Spleen (tissue), 11 donors: ENCODE data around the gene HOXC5. TPM values are rescaled to one million over a fixed set of nuclear protein-coding genes. Genes with fewer than 3 reads are reported as not detected.

Experiments used
- DNase-seq: peaks from one replicate; pipeline ENCODE4 v3.0.0-alpha.2; 2020
- H3K27ac ChIP-seq, 8 donors: fragments of 200-600 bp; sonication (generic) in 7 of 8; 1 replicate in 4 of 8; 2 replicates in 4 of 8; pipeline versions ENCODE4 v1.5.0 to v1.8.0; 2016 to 2021; ENCODE audit warnings: inconsistent platforms in 4 of 8, mild to moderate bottlenecking in 4 of 8, moderate library complexity in 1 of 8
- H3K27me3 ChIP-seq, 7 donors: fragments of 200-600 bp; sonication (generic) in 6 of 7; replicated peaks in 1 of 7; 1 replicate in 4 of 7; 2 replicates in 3 of 7; pipeline versions ENCODE4 v1.5.0 to v1.8.0; 2016 to 2021; ENCODE audit warnings: inconsistent platforms in 3 of 7, mild to moderate bottlenecking in 1 of 7
- H3K36me3 ChIP-seq, 6 donors: fragments of 200-600 bp; sonication (generic) in 5 of 6; 1 replicate in 4 of 6; 2 replicates in 2 of 6; pipeline versions ENCODE4 v1.5.0 to v1.8.0; 2016 to 2021; ENCODE audit warnings: inconsistent platforms in 2 of 6
- H3K4me1 ChIP-seq, 6 donors: fragments of 200-600 bp; sonication (generic) in 5 of 6; 1 replicate in 3 of 6; 2 replicates in 3 of 6; pipeline versions ENCODE4 v1.5.0 to v1.8.0; 2016 to 2021; ENCODE audit warnings: inconsistent platforms in 3 of 6
- H3K4me3 ChIP-seq, 8 donors: fragments of 200-600 bp; sonication (generic) in 7 of 8; 1 replicate in 4 of 8; 2 replicates in 4 of 8; pipeline versions ENCODE4 v1.5.0 to v1.8.0; 2016 to 2021; ENCODE audit warnings: inconsistent platforms in 4 of 8, mild to moderate bottlenecking in 4 of 8, moderate library complexity in 2 of 8
- H3K9me3 ChIP-seq, 8 donors: fragments of 200-600 bp; sonication (generic) in 7 of 8; 1 replicate in 4 of 8; 2 replicates in 4 of 8; pipeline versions ENCODE4 v1.5.0 to v1.8.0; 2016 to 2021; ENCODE audit warnings: inconsistent platforms in 4 of 8
- POLR2A ChIP-seq, 3 donors: fragments of 450-650 bp; IDR thresholded peaks; one replicate each; pipeline ENCODE4 v1.5.1; 2017; ENCODE audit warnings: antibody characterized with exemption in 3 of 3, mild to moderate bottlenecking in 1 of 3
- POLR2AphosphoS5 ChIP-seq, 3 donors: sonication (generic); formaldehyde crosslinking; IDR thresholded peaks; one replicate each; pipeline ENCODE4 v1.5.1; 2017; ENCODE audit warnings: antibody characterized with exemption in 3 of 3
- WGBS, 5 donors: extraction: QIAGEN DNeasy Blood & Tissue Kit in 3 of 5; methylation state at CpG; one replicate each; pipeline versions ENCODE4 v1.1.5 to v1.1.7; 2013 to 2018; 5-methylcytosine and 5-hydroxymethylcytosine counted together
- intact Hi-C: fragments of 100-400 bp; cut with DNase I; formaldehyde crosslinking; loops from one replicate; pipeline ENCODE4 v1.15.0; 2023; ENCODE audit warnings: low total_unique reads
- polyA plus RNA-seq, 3 donors: library from polyadenylated mRNA; stranded (reverse); fragments of 200-250 nt; gene quantifications; one replicate each; pipeline ENCODE4 v1.2.1, GENCODE V29; 2013
- total RNA-seq, 7 donors: library from RNA; depleted of rRNA in 3 of 7; stranded (reverse); fragments of >200 nt in 3 of 7; fragmentation: NEBNext Ultra II Directional in 4 of 7; extraction: Animal tissue kit (Norgen Biotek cat#: 25700) in 4 of 7; gene quantifications; one replicate each; pipeline versions ENCODE4 v1.1.0 to v1.2.1, GENCODE V29; 2016 to 2021
- TF ChIP-seq, protein P1 (sequence below), 11 experiments: fragments of 200-600 bp in 7 of 11; fragments of 450-650 bp in 4 of 11; sonication (generic) in 4 of 11; IDR thresholded peaks in 8 of 11; conservative IDR thresholded peaks in 3 of 11; 1 replicate in 7 of 11; 2 replicates in 4 of 11; pipeline versions ENCODE4 v1.4.0 to v1.8.0; 2016 to 2021; ENCODE audit warnings: antibody characterized with exemption in 11 of 11, inconsistent platforms in 4 of 11, mild to moderate bottlenecking in 1 of 11
- donor health status: healthy with polysubstance abuse.
- donor health status: DM: no; HTN: no; CAD: no; lungs with moderate emphysema.
- donor health status: DM: no; HTN: no; CAD: no.
- donor health status: Bipolar disorder and iron deficiency.
- donor health status: healthy.
- donor health status: DM: no; HTN: no; CAD: no.
- donor health status: DM: yes; HTN: yes; CAD: no.

Gene HOXC5
- total and polyA plus RNA-seq, 10 donors: 0.06 TPM; not detected in 9

DNA sequence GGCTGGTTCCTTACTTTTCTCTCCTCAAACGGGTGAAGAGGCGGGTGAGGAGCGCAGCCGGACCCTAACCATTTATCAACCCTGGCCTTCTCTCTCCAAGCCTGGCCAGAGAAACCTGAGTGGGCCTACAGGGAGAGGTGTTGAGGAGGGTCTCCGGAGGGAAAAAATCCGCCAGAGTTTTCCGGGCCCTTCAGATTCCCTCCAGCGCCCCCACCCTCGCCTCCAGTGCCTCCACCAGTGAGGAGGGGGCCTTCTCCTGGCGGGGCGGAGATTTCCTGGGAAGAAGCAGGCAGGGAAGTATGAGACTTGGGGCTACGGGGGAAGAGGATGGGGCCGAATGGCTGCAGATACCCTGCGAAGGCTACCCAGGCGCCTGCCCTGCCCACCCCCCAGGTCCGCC lies 1.4 kb upstream of the HOXC5 start:
- WGBS, 5 donors: 27 to 40% (median 35%) methylated on average over 16 of the region's 16 CpGs
- Histone ChIP-seq H3K4me3 (no peak overlapping the region), H3K27me3 (peaks cover 17 to 100% (median 98%) of the 10 kb centered on the region in 7 donors), H3K36me3 (no peaks in the 10 kb centered on the region), H3K4me1 (peaks cover 5 to 62% (median 34%) of the 10 kb centered on the region in 6 donors), H3K27ac (no peak overlapping the region), H3K9me3 (peaks cover 0 to 11% (median 5%) of the 10 kb centered on the region in 8 donors)
- no peak for TF ChIP-seq POLR2AphosphoS5 (IDR thresholded peaks at IDR 0.05)
- DNase-seq: no peak
- intact Hi-C loops: loop anchor here (5.0 kb wide), 1 partner anchor 161 kb away; no protein-coding TSS in a partner anchor

DNA sequence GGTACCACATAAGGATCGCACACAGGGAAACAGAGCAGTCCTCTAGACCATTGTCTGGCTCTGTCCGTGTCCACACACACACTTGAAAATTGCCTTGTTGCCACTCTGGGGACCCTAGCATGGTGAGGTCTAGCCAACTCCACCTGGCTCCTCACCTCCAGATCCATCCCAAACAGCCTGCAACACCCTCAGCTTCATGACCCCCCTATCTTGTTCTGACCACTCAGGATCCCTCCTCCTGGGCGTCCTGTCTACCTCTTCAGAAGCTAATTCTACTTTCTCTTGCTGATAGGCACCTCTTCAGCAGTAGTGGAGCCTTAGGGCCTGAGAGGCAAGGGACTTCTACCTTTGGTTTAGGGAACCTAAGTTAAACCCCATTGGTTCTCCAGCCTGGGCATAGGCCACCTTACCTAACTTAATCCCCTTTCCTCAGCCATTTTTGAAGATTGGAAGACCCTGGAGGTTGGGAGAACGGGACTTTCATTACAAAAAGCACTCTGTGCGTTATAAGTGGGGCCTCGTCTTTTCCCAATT lies 697 bp upstream of the HOXC5 start:
- Histone ChIP-seq H3K4me1 (peaks cover 5 to 62% (median 33%) of the 10 kb centered on the region in 6 donors), H3K36me3 (no peaks in the 10 kb centered on the region), H3K27ac (no peak overlapping the region), H3K27me3 (peaks cover 17 to 100% (median 98%) of the 10 kb centered on the region in 7 donors), H3K4me3 (no peak overlapping the region), H3K9me3 (peaks cover 0 to 11% (median 5%) of the 10 kb centered on the region in 8 donors)
- 36 to 41% (median 37%) methylated on average over 6 of the region's 6 CpGs for WGBS, 5 donors
- intact Hi-C loops: loop anchor here (5.0 kb wide), 1 partner anchor 160 kb away; no protein-coding TSS in a partner anchor
- DNase-seq: no peak
- TF ChIP-seq POLR2A (IDR thresholded peaks at IDR 0.05): no peak
- TF ChIP-seq, protein P1, sequence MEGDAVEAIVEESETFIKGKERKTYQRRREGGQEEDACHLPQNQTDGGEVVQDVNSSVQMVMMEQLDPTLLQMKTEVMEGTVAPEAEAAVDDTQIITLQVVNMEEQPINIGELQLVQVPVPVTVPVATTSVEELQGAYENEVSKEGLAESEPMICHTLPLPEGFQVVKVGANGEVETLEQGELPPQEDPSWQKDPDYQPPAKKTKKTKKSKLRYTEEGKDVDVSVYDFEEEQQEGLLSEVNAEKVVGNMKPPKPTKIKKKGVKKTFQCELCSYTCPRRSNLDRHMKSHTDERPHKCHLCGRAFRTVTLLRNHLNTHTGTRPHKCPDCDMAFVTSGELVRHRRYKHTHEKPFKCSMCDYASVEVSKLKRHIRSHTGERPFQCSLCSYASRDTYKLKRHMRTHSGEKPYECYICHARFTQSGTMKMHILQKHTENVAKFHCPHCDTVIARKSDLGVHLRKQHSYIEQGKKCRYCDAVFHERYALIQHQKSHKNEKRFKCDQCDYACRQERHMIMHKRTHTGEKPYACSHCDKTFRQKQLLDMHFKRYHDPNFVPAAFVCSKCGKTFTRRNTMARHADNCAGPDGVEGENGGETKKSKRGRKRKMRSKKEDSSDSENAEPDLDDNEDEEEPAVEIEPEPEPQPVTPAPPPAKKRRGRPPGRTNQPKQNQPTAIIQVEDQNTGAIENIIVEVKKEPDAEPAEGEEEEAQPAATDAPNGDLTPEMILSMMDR (IDR thresholded peaks at IDR 0.05 in 8 of 11, conservative IDR thresholded peaks at IDR 0.05 in 3 of 11): no peak
- no peak for TF ChIP-seq POLR2AphosphoS5 (IDR thresholded peaks at IDR 0.05)

DNA sequence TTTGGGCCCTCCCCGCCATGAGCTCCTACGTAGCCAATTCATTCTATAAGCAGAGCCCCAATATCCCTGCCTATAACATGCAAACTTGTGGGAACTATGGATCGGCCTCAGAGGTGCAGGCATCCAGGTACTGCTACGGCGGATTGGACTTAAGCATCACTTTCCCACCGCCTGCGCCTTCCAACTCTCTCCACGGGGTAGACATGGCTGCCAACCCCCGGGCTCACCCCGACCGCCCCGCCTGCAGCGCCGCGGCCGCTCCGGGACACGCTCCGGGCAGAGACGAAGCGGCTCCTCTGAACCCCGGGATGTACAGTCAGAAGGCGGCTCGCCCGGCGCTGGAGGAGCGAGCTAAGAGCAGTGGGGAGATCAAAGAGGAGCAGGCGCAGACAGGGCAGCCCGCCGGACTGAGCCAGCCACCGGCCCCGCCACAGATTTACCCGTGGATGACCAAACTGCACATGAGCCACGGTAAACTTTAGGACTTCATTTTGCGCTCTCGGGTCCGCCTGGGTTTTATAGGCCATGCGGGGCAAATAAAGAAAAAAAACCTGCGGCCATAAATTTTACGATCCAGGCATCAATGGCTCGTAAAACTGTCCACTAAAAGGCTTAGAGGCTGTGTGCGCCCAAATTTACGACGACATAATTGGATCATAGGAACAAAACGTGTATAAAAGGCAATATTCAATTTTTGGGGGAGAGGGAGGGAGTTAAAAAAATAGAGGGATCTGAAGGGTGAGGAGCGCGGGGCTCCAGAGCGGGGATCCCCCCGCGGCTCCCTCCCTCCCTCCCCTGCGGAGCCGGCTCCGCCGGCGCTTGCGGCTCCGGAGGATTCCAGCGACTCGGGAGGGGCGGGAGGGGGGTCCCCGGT lies 493 bp downstream of the HOXC5 start:
- Histone ChIP-seq H3K4me3 (peak overlapping the region in 7 of 8 donors; percentile 10 to 59 (median 26)), H3K27ac (no peak overlapping the region), H3K4me1 (peaks cover 5 to 58% (median 31%) of the 10 kb centered on the region in 6 donors), H3K9me3 (peaks cover 0 to 11% (median 5%) of the 10 kb centered on the region in 8 donors), H3K36me3 (no peaks in the 10 kb centered on the region), H3K27me3 (peaks cover 11 to 100% (median 96%) of the 10 kb centered on the region in 7 donors)
- DNase-seq: no peak
- TF ChIP-seq POLR2A (IDR thresholded peaks at IDR 0.05) (no peak), POLR2AphosphoS5 (IDR thresholded peaks at IDR 0.05) (no peak)
- TF ChIP-seq, protein P1 (IDR thresholded peaks at IDR 0.05 in 8 of 11, conservative IDR thresholded peaks at IDR 0.05 in 3 of 11): no peak
- 4 to 5% (median 5%) methylated on average over 41 to 61 of the region's 61 CpGs for WGBS, 5 donors
- intact Hi-C loops: loop anchor here (5.0 kb wide), 1 partner anchor 159 kb away; no protein-coding TSS in a partner anchor

DNA sequence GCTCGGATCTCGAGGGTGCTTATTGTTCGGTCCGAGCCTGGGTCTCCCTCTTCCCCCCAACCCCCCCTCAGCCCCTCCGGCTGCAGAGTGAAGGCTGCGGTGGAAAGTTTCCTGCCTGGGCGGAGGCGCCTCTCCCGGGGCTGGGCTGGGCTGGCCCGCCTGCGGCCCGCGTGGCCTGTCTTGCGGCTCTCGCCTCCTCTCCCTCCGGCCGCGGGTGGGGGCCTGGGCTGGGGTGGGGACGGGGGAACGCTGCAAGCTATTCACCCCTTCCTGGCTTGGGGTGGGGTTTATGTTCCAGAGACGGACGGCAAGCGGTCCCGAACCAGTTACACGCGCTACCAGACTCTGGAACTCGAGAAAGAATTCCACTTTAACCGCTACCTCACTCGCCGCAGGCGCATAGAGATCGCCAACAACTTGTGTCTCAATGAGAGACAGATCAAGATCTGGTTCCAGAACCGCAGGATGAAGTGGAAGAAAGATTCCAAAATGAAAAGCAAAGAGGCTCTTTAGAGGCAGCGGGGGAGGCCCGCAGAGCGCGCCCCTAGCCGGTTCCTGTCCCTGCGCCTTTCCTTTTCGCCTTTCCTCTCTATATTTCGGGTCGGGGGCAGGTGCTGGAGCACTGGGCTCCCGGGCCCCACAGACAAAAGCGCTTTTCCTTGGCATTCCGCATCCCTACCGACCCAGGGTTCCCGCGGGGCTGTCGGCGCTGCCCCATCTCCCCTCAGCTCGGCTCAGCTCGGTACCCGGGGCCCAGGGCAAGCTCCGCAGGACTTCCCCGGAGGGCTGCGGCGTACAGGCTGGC lies 1.3 kb downstream of the HOXC5 start:
- 6 to 11% (median 7%) methylated on average over 35 to 57 of the region's 57 CpGs for WGBS, 5 donors
- no peak for DNase-seq
- intact Hi-C loops: loop anchor here (5.0 kb wide), 1 partner anchor 158 kb away; no protein-coding TSS in a partner anchor
- no peak overlapping the region for H3K27ac ChIP-seq
- peaks cover 0 to 11% (median 5%) of the 10 kb centered on the region in 8 donors for H3K9me3 ChIP-seq
- H3K27me3 ChIP-seq: peaks cover 6 to 100% (median 95%) of the 10 kb centered on the region in 7 donors
- no peaks in the 10 kb centered on the region for H3K36me3 ChIP-seq
- peak overlapping the region in 7 of 8 donors; percentile 10 to 59 (median 26) for H3K4me3 ChIP-seq
- no peak for TF ChIP-seq POLR2A (IDR thresholded peaks at IDR 0.05)
- no peak for TF ChIP-seq POLR2AphosphoS5 (IDR thresholded peaks at IDR 0.05)
- TF ChIP-seq, protein P1 (IDR thresholded peaks at IDR 0.05 in 8 of 11, conservative IDR thresholded peaks at IDR 0.05 in 3 of 11): no peak
- H3K4me1 ChIP-seq: peaks cover 5 to 50% (median 30%) of the 10 kb centered on the region in 6 donors
